Kidney tubule cell (primary cell): ENCODE data around the gene IL19.
"Not testable (repeated sequence)": the region's sequence is repeated elsewhere in the genome, so short reads cannot be mapped to it uniquely, and the experiment has no call there.

ENCODE experiments used
- DNase-seq: peaks from one replicate; pipeline ENCODE4 v3.0.0-alpha.2; 2018; ENCODE audit warnings: low spot score

IL19 gene

GRCh38 chr1:206833801-206834200, 63.2 kb downstream of the IL19 start:
- DNase-seq = no peak

GRCh38 chr1:206834217-206834616, 63.6 kb downstream of the IL19 start:
- no peak for DNase-seq

- no peak for DNase-seq
Measured at GRCh38 chr1:206834711-206835110, 64.1 kb downstream of the IL19 start.

- no peak for DNase-seq
Measured at GRCh38 chr1:206835186-206835585, 64.6 kb downstream of the IL19 start.

- no peak for DNase-seq
Measured at GRCh38 chr1:206836111-206836510, 65.5 kb downstream of the IL19 start.

- no peak for DNase-seq
Measured at GRCh38 chr1:206839006-206839560, 68.5 kb downstream of the IL19 start.

GRCh38 chr1:206839857-206840256, 69.3 kb downstream of the IL19 start:
- DNase-seq = peak; percentile 20

- no peak for DNase-seq
Measured at GRCh38 chr1:206841609-206842323, 71.2 kb downstream of the IL19 start.

- no peak for DNase-seq
Measured at GRCh38 chr1:206842854-206843253, 72.3 kb downstream of the IL19 start.

GRCh38 chr1:206843626-206844025, 73.1 kb downstream of the IL19 start:
- DNase-seq = no peak

GRCh38 chr1:206846487-206846886, 75.9 kb downstream of the IL19 start:
- DNase-seq = no peak

- DNase-seq = no peak
Measured at GRCh38 chr1:206847337-206847834, 76.8 kb downstream of the IL19 start.

- no peak for DNase-seq
Measured at GRCh38 chr1:206847946-206848345, 77.4 kb downstream of the IL19 start.

- DNase-seq = no peak
Measured at GRCh38 chr1:206850401-206850800, 79.8 kb downstream of the IL19 start.

GRCh38 chr1:206851341-206852010, 80.9 kb downstream of the IL19 start:
- no peak for DNase-seq

- not testable (repeated sequence) for DNase-seq
Measured at GRCh38 chr1:206852662-206853061, 82.1 kb downstream of the IL19 start.

- DNase-seq = not testable (repeated sequence)
Measured at GRCh38 chr1:206853696-206854095, 83.1 kb downstream of the IL19 start.

- no peak for DNase-seq
Measured at GRCh38 chr1:206854401-206855129, 84.0 kb downstream of the IL19 start.

GRCh38 chr1:206855859-206856258, 85.3 kb downstream of the IL19 start:
- no peak for DNase-seq

- no peak for DNase-seq
Measured at GRCh38 chr1:206856674-206857464, 86.3 kb downstream of the IL19 start.

- DNase-seq = no peak
Measured at GRCh38 chr1:206859082-206859521, 88.5 kb downstream of the IL19 start.

GRCh38 chr1:206860165-206860564, 89.6 kb downstream of the IL19 start:
- DNase-seq = no peak
